WERI-Rb-1 (cell line): ENCODE data around the gene TGFBR3.

ENCODE experiments used
- DNase-seq: peaks from one replicate; pipeline ENCODE4 v3.0.0-alpha.2; 2020
- H3K27ac ChIP-seq: fragments of 250-450 bp; sonication (Bioruptor Pico); 2 replicates; pipeline ENCODE4 v1.5.1; 2020; ENCODE audit warnings: mild to moderate bottlenecking, moderate library complexity
- H3K27me3 ChIP-seq: fragments of 250-450 bp; sonication (Bioruptor Pico); 2 replicates; pipeline ENCODE4 v1.5.1; 2021; ENCODE audit warnings: mild to moderate bottlenecking, low read depth, moderate library complexity; ENCODE audit not compliant: insufficient read depth, severe bottlenecking
- H3K36me3 ChIP-seq: fragments of 250-450 bp; sonication (Bioruptor Pico); 2 replicates; pipeline ENCODE4 v1.5.1; 2020; ENCODE audit warnings: mild to moderate bottlenecking, moderate library complexity
- H3K4me3 ChIP-seq: 2 replicates; pipeline ENCODE4 v1.5.1; 2011; ENCODE audit warnings: low read depth, mild to moderate bottlenecking, control low read depth, low read length
- H3K9me3 ChIP-seq: fragments of 250-450 bp; sonication (Bioruptor Pico); 2 replicates; pipeline ENCODE4 v1.5.1; 2021; ENCODE audit warnings: mild to moderate bottlenecking, moderate library complexity; ENCODE audit not compliant: severe bottlenecking
- CTCF ChIP-seq: IDR thresholded peaks from 2 replicates; pipeline ENCODE4 v1.5.1; 2011; ENCODE audit warnings: low read depth, mild to moderate bottlenecking, control low read depth, inconsistent platforms, low read length

TGFBR3 gene

GRCh38 chr1:91730801-91731732, 154.9 kb downstream of the TGFBR3 start:
- Histone ChIP-seq H3K27me3 (no peaks in the 10 kb centered on the region), H3K4me3 (no peak overlapping the region), H3K9me3 (no peaks in the 10 kb centered on the region), H3K27ac (no peak overlapping the region), H3K36me3 (no peaks in the 10 kb centered on the region)
- TF ChIP-seq CTCF, result no peak
- DNase-seq, result no peak

GRCh38 chr1:91729621-91730358, 156.2 kb downstream of the TGFBR3 start:
- Histone ChIP-seq H3K27me3 (no peaks in the 10 kb centered on the region), H3K36me3 (no peaks in the 10 kb centered on the region), H3K27ac (no peak overlapping the region), H3K4me3 (no peak overlapping the region), H3K9me3 (no peaks in the 10 kb centered on the region)
- TF ChIP-seq CTCF, result no peak
- DNase-seq, result no peak

GRCh38 chr1:91727763-91728162, 158.2 kb downstream of the TGFBR3 start:
- Histone ChIP-seq H3K27ac (no peak overlapping the region), H3K36me3 (no peaks in the 10 kb centered on the region), H3K27me3 (no peaks in the 10 kb centered on the region), H3K4me3 (no peak overlapping the region), H3K9me3 (no peaks in the 10 kb centered on the region)
- DNase-seq, result no peak
- no peak for TF ChIP-seq CTCF

- H3K27ac ChIP-seq, result no peak overlapping the region
- H3K4me3 ChIP-seq, result no peak overlapping the region
- no peak for DNase-seq
Observed at GRCh38 chr1:91725989-91726721, 159.8 kb downstream of the TGFBR3 start.

GRCh38 chr1:91725618-91725988, 160.3 kb downstream of the TGFBR3 start:
- H3K36me3 ChIP-seq, result no peaks in the 10 kb centered on the region
- no peak overlapping the region for H3K27ac ChIP-seq
- no peak overlapping the region for H3K4me3 ChIP-seq
- TF ChIP-seq CTCF, result no peak
- DNase-seq, result no peak
- H3K9me3 ChIP-seq, result no peaks in the 10 kb centered on the region
- no peaks in the 10 kb centered on the region for H3K27me3 ChIP-seq

More at GRCh38 chr1:91725989-91726721, 159.8 kb downstream of the TGFBR3 start:
- H3K36me3 ChIP-seq, result no peaks in the 10 kb centered on the region
- no peak for TF ChIP-seq CTCF
- H3K27me3 ChIP-seq, result no peaks in the 10 kb centered on the region
- H3K9me3 ChIP-seq, result no peaks in the 10 kb centered on the region
